GM18498 (cell line): Measurements from ENCODE around the gene PLB1.
"Not testable (repeated sequence)": the region's sequence is repeated elsewhere in the genome, so short reads cannot be mapped to it uniquely, and the experiment has no call there.

Experiments
- ATAC-seq: cut with Tn5 transposase; IDR thresholded peaks from one replicate; pipeline ENCODE4 v1.9.1; 2021; ENCODE audit warnings: mild to moderate bottlenecking, moderate library complexity; ENCODE audit not compliant: unreplicated experiment

PLB1 gene

DNA sequence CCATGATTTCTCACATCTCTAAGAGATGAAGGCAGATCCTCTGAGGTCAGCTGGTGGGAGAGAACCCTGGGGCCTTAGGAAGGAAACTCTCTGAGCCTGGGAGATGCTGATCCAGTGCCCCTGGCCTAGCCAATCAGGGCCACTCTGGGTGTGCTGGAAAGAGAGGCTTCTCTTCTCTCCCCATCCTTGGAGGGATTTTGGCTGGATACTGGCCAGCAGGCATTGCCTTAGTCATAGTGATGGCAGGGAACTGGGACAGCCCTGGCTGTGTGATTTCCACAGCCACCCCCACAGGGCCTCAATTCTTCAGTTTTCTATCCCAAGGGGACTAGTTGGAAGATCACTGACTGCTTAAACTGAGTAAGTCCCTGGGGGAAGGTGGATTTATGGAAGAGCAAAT is 26.6 kb upstream of the PLB1 start:
- no peak for ATAC-seq

DNA sequence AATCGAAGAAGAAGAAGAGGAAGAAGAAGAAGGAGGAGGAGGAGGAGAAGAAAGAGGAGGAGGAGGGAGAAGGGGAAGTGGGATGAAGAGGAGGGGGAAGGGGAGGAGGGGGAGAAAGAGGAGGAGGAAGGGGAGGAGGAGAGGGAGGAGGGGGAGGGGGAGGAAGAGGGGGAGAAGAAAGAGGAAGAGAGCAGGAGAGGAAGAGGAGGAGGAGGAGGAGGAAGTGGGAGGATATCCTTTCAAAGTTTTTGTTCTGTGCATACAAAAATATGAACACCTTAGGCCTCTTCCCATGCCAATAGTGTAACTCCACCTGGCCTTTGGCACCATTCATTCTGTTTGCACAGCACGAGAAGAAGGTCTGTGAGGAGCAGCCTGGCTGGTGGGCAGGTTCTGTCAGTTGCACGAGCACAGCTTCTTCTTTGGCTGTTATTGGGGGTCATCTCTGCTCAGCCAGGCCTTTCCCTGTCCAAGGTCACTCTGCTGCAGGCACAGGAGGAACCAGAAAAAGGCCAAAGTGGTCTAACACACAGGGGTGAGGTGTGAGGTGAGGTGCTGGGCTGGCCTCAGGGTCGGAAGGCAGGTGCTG is 25.8 kb upstream of the PLB1 start:
- no peak for ATAC-seq

DNA sequence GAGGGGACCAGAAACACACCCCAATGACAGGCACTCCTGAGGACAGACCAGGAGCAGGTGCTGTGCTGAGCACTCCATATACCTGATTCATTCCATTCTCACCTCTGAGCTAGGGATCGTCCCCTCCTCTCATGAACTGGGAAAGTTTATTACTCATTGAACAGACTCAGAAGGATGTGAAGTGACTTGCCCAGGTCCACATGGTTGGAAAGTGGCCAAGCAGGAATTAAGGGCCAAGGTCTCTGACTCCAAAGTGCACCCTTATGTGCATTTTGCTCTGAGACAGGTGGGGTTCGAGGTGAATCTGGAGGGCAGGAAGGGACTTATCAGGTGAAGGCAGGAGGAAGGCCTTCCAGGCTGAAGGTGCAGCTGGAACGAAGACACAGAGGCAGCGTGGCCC is 25.1 kb upstream of the PLB1 start:
- ATAC-seq: no peak

DNA sequence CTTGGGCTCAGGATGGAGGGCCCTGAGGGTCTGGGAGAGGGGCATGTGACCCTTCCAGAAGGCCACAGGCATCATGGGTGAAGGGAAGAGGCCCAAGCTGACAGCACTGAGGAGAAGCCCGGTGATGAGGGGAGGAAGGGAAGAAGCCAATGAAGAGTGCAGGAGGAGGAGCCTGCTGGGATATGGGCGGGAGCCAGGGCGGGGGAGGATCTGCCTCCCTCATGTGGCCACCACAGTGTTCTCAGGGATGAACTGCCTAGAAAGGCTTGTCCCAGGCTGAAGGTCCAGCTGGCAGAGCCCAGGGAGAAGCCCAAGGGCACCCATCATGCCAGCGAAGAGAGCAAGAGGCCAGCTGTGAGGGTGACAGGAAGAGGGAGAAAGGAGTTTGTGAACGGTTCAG is 24.6 kb upstream of the PLB1 start:
- no peak for ATAC-seq

DNA sequence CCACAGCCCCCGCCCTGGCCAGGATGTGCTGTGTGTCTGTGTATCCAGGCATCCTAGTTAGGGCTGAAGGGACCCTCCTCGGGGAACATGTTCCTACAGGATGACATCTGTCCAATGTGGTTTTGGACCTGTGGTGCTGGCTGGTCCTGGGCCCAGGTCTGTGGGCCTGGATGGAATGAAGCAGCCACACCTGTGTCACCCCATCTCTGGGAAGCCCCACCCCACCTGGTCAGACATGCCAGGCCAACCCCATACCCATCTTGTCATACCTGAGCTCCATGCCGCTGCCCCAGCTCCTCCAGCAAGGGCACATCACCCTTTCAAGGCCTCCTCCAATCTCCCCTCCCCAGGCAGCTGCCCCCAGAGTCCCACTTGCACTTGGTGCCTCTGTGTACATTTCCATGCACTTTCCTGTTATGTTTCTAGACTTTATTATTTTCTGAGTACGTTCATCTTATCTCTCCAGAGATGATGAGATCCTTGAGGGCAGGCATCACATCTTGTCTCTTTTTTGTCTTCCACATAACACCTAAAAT is 24.1 kb upstream of the PLB1 start:
- no peak for ATAC-seq

DNA sequence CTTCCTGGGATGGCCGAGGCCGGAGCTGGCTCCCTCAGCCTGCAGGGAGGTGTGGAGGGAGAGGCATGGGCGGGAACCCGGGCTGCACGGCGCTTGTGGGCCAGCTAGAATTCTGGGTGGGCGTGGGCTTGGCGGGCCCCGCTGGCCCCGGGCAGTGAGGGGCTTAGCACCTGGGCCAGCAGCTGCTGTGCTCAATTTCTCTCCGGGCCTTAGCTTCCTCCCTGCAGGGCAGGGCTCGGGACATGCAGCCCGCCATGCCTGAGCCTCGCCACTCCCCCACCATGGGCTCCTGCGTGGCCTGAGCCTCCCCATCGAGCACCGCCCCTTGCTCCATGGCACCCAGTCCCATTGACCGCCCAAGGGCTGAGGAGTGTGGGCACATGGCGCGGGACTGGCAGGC is 23.2 kb upstream of the PLB1 start:
- not testable (repeated sequence) for ATAC-seq

DNA sequence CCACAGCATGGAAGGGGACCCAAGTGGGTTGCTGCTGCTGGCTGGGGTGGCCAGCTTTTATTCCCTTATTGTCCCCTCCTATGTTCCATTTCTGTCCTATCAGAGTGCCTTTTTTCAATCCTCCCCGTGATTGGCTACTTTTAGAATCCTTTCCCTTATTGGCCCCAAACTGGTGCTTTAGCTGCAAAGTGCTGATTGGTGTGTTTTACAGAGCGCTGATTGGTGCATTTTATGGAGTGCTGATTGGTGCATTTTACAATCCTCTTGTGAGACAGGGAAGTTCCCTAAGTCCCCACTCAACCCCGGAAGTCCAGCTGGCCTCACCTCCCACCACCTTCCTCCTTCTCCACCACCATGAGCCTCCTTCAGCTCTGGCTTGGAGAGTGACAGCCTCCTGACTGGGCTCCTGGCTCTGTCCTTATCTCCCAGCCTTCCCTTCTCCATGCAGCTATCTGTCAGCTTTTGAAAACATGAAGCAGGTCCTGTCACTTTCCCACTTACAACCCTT is 20.7 kb upstream of the PLB1 start:
- no peak for ATAC-seq

DNA sequence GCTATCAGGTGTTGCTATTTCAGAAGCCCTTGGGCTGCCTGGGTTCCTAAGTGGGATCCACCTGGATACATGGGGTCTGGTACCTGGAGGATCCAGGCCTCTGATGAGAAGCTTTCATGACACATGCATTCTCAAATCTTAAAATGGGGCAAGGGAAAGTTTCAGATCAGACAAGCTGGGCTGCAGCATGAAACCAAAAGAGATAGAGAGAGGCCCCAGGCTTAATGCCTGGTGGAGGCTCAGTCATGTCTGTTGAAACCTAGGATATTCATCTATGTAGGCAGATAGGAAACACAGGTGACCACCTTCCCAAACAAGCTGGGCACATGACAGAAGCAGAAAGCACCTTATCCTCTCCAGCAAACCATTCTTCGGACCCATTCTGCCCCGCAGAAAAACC is 18.8 kb upstream of the PLB1 start:
- no peak for ATAC-seq

DNA sequence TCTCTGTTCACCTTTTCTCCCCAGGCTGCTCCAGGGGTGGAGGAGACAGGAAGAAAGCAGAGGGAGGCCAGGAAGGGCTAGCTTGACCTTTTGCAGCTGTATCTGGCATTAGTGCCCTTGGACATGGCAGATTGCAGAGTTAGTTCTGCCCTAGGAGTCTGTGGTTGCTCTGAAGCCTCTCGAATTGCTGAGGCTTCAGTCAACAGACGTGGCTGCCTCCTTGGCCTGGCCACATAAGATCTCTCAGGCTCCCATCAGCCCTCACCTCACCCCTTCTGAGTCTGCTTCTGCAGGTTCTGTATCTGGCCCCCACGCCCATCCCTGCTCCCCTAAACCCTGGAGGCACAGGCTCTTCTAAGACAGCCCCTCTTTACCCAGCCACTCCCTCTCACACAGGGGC is 18.2 kb upstream of the PLB1 start:
- ATAC-seq: no peak

DNA sequence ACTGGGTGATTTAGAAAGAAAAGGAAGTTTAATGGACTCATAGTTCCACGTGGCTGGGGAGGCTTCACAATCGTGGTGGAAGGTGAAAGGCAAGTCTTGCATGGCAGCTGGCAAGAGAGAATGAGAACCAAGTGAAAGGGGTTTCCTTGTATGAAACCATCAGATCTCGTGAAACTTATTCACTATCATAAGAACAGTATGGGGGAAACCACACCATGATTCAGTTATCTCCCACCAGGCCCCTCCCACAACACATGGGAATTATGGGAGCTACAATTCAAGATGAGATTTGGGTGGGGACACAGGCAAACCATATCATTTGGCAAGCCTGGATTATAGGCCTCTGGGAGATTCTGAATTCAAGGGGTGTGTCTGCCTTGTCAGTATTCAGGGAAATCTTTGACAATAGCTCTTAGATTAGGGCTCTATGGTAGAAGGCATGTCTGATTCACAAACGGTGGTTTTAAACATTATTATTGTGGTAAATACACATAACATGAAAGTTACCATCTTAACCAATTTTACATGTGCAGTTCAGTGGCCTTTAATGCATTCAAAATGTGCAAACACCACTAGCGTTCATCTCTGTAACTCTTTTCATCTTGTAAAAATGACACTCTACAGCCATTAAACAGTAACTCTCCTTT is 15.3 kb upstream of the PLB1 start:
- ATAC-seq: no peak

DNA sequence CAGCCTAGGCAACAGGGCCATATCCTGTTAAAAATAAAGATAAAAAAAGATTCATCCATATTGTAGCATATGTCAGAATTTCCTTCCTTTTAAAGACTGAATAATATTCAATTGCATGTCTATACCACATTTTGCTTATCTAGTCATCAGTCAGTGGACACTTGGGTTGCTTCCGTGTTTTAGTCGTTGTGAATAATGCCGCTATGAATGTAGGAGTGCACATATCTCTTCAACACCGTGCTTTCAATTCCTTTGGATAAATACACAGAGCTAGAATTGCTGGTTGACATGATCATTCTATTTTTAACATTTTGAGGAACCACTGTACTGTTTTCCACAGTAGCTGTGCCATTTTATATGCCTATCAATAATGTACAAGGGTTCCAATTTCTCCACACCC is 14.0 kb upstream of the PLB1 start:
- ATAC-seq: no peak

DNA sequence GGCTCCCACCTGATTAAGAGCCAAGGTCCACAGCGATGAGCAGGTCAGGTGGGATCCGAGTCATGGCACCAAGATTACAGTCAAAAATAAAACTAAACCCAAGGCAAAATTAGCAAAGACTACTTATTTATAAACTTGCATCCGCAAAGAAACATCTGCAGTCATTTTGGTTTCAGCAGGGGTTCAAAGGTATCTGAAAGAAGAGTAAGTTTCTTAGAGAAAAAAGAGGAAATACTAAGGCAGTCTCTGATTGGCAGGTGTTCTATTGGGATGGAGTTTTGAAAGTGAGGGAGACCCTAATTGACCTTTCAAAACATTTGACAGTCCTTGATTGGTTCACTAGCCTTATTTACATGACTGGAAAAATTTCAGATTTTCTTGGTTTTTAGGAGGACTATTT is 11.0 kb upstream of the PLB1 start:
- no peak for ATAC-seq

DNA sequence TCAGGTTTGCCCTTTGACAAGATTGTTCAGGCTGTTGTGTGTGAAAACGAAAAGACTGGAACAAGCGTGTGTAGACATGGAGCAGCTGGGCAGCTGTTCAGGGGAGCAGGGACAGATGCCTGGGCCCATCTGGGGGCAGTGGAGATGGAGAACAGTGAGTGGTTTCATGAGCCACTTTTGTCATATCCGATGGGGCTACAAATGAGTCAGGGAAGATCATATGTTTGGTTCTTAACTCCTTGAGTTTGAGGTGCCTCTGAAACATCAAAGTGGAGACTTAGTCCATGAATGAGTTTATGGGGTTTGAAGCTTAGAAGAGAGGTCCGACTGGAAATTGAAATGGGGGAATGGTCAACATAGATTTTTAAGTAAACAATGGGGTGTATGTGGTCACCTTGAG is 9.3 kb upstream of the PLB1 start:
- no peak for ATAC-seq

DNA sequence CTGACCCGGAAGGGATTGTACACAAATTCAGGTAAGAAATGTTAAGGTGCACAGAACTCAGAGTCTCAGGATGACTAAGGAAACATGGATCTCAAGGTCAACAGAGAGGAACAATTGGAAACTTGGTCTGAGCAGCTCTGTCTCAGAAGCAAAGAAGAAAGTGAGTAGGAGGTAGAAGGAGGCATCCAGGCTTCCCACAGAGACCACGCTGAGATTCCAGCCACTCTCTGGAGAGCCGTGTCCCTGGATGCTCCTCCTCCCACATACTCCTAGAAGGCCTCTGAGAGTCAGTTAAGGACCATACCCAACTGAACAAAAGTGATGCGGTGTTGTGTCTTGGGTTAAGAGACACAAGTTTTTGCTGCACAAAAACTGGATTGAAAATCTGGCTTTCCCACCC is 8.6 kb upstream of the PLB1 start:
- ATAC-seq: no peak

DNA sequence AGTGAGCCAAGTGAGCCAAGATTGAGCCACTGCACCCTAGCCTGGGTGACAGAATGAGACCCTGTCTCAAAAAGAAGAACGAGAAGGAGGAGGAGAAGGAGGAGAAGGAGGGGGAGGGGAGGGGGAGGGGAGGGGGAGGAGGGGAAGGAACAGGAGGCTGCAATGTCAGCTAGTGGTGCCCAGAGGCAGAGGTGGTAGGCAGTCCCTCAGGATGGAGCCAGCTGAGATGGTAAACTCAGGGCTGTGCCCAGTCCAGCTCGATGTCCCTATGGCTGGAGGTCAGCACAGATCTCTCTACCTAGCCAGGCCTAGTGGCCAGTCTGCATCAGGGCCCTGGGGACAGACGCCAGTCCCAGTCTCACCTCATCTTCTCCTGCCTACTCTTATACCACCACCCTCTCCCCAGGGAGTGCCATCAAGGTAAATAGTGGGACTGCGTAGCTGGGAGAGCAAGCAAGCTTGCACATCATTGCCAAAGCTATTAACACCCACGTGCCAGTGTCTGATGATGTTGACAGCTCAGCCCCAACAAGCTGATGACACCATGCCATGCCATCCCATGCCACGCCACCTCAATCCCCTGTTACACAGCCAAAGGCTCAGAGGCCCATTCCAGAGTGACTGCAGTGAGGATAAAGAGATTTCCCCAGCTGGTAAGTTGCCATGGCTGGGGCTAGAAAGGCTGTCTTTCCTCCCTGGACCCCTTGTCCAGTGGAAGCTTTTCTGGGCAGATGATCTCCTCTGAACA is 7.6 kb upstream of the PLB1 start:
- ATAC-seq: no peak

DNA sequence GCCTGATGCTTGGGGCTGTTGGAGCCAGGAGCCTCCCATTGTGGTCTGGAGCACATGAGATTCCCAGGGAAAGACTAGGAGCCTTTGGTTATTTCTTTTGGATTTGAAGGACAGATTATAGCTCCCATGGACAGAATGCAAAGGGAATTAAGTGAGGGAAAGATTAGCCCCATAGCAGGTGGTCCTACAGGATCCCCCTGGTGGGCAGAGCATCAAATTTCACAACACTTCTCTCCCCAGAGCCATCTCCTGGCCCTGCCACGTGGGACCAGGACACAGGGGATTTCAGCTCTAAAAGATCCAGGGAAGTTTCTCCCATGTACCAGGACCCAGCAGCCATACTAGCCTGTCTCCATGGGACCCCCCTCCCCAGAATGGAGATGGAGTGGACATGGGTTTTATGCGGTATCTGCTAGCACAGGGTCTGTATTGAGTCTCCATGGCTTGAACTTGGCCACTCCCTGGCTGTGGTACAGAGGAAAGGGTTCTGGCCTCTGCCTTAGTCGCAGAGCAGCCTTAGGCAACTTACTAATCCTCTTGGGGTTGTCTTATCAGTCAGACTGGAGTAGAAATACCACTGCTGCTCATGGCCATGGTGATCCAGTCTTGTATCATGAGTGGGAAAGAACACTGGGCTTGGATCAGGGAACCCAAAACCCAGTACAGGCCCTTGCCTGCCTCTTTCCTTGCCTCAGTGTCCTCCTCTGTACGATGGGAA is 6.8 kb upstream of the PLB1 start:
- no peak for ATAC-seq

DNA sequence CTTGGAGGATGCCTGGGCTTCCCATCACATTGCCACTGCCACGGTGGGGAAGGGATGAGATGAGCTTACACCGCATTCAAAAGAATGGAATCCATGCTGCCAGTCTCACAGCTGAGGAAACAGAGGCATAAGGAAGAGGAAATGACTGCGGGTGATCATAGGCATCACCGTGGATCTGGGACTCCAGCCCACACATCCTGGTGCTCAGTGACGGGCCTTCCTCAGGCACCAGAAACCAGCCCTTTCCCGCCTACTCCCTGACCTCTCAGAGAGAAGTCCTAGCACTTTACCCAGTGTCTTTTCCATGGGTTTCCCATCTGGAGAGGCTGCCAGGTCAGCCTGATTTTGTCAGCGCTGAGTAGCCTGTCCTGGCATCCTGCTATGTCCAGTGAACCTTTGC is 5.3 kb upstream of the PLB1 start:
- ATAC-seq: no peak

DNA sequence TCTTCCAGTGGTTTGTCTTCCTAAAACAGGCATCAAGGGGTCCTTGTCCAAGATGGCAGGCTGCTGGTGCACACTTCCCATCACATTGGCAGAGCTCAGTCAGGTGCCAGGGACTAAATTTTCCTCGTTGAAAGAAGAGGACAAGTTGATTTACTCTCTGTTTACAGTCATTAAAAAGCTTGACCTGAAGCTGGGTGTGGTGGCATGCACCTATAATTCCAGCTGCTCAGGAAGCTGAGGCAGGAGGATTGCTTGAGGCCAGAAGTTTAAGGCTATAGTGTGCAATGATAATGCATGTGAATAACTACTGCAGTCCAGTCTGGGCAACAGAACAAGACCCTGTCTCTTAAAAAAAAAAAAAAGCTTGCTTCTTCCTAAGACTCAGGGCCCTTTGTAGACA is 3.6 kb upstream of the PLB1 start:
- ATAC-seq: no peak

DNA sequence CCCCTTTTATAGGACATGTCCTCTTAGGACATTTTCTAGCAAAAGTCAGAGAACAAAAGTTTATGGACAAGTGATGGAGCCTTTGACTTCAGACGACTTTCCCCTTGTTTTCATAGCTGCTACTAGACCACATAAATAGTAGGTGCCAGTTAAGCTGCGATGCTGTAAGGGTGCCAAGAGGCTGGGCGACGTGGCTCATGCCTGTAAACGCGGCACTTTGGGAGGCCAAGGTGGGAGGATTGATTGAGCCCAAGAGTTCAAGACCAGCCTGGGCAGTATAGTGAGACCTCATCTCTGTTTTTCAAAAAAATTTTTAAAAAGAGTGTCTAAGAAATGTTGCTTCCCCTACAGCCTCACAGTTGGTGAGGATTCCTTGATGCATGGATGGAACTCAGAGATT is 2.2 kb upstream of the PLB1 start:
- no peak for ATAC-seq

DNA sequence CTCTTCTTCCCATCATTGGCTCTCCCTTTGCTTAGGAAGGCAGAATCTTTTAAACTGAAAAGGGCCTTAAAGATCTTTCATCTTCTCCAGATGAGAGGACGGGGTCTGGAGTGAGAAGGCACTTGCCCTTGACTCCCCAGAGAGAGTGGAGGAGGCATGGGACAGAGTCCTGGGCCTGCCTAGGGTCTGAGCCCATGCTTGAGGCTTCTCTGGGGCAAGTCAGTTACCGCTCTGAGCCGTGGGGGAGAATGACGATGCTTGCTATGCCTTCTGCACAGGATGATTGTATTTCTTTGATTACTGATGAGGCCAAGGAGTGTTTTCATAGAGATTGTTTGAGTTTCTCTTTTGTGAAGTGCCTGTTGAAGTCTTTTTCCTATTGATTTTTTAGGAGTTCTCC is 921 bp downstream of the PLB1 start:
- no peak for ATAC-seq

DNA sequence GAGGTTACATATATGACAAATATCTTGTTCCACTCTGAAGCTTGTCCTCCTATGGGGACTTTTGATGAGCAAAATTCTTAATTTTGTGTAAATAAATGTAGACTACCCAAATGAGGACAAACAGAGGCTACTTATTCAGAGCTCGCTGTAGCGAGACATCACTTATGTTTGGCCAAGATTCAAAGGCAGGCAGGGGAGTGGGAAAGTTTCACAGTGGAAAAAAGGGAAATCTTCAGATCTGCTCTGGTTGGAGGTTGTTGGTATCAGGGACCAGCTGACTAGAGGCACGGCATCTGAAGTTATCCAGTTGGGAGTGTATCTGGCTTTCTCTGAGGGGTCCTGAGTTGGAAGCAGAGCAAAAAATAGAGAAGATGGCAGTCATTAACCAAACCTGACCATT is 1.3 kb downstream of the PLB1 start:
- ATAC-seq: no peak
